ENCODE measurements around the gene PIH1D1. TPM values are rescaled to one million over a fixed set of nuclear protein-coding genes. Genes with fewer than 3 reads are reported as not detected.

The PIH1D1 gene
- polyA plus RNA-seq, 1 donor from 2014 or later: 145 TPM

GRCh38 chr19:49442771-49443365 is 8.7 kb downstream of the PIH1D1 start:
- Histone ChIP-seq H3K9me2 (ENCODE audit: insufficient read depth, low read length) (no peaks in the 10 kb centered on the region), H3K27me3 (ENCODE audit: insufficient read depth, low read depth, low read length) (peaks cover 54% of the 10 kb centered on the region), H3K27ac (ENCODE audit: low read length) (no peak overlapping the region), H3K79me2 (replicated peaks; ENCODE audit: insufficient read depth, low read length) (no peaks in the 10 kb centered on the region), H3K9me3 (ENCODE audit: low read length) (no peaks in the 10 kb centered on the region), H2AFZ (ENCODE audit: low read depth, low read length) (peak overlapping the region; percentile 40), H3K4me2 (ENCODE audit: low read length) (peak overlapping the region; percentile 23), H4K20me1 (ENCODE audit: insufficient read depth) (no peaks in the 10 kb centered on the region), H3K4me3 (ENCODE audit: low read length) (peak overlapping the region; percentile 77), H3F3A (ENCODE audit: insufficient read depth, low read length, poor library complexity, severe bottlenecking) (no peaks in the 10 kb centered on the region), H3K9ac (ENCODE audit: low read length) (peak overlapping the region; percentile 33), H3K36me3 (ENCODE audit: insufficient read depth, low read length) (no peaks in the 10 kb centered on the region)
- TF ChIP-seq SMC3 (conservative IDR thresholded peaks at IDR 0.05; ENCODE audit: poor library complexity) (no peak), EP300 (conservative IDR thresholded peaks at IDR 0.05; ENCODE audit: poor library complexity, severe bottlenecking) (no peak), MXI1 (conservative IDR thresholded peaks at IDR 0.05; ENCODE audit: poor library complexity, severe bottlenecking) (no peak), RAD21 (conservative IDR thresholded peaks at IDR 0.05) (no peak), TAF1 (IDR thresholded peaks at IDR 0.05; ENCODE audit: low read depth) (no peak), REST (IDR thresholded peaks at IDR 0.05; ENCODE audit: borderline replicate concordance) (no peak), POLR2AphosphoS5 (IDR thresholded peaks at IDR 0.05) (no peak)

GRCh38 chr19:49442354-49442753 is 9.3 kb downstream of the PIH1D1 start:
- Histone ChIP-seq H3F3A (ENCODE audit: insufficient read depth, low read length, poor library complexity, severe bottlenecking) (no peaks in the 10 kb centered on the region), H3K79me2 (replicated peaks; ENCODE audit: insufficient read depth, low read length) (no peaks in the 10 kb centered on the region), H3K9me3 (ENCODE audit: low read length) (no peaks in the 10 kb centered on the region), H3K9ac (ENCODE audit: low read length) (no peak overlapping the region), H3K27me3 (ENCODE audit: insufficient read depth, low read depth, low read length) (peaks cover 59% of the 10 kb centered on the region), H3K9me2 (ENCODE audit: insufficient read depth, low read length) (no peaks in the 10 kb centered on the region), H3K27ac (ENCODE audit: low read length) (no peak overlapping the region), H3K4me3 (ENCODE audit: low read length) (peak overlapping the region; percentile 77), H4K20me1 (ENCODE audit: insufficient read depth) (no peaks in the 10 kb centered on the region), H2AFZ (ENCODE audit: low read depth, low read length) (no peak overlapping the region), H3K36me3 (ENCODE audit: insufficient read depth, low read length) (no peaks in the 10 kb centered on the region), H3K4me2 (ENCODE audit: low read length) (no peak overlapping the region)
- TF ChIP-seq SMC3 (conservative IDR thresholded peaks at IDR 0.05; ENCODE audit: poor library complexity) (no peak), TAF1 (IDR thresholded peaks at IDR 0.05; ENCODE audit: low read depth) (no peak), EZH2 (IDR thresholded peaks at IDR 0.05; ENCODE audit: borderline replicate concordance, insufficient read depth, low read length, poor library complexity, severe bottlenecking) (no peak), CTCF (IDR thresholded peaks at IDR 0.05; ENCODE audit: poor library complexity, severe bottlenecking) (no peak), EP300 (conservative IDR thresholded peaks at IDR 0.05; ENCODE audit: poor library complexity, severe bottlenecking) (no peak)
